Immature natural killer cell (primary cell): ENCODE data around the gene DNER. TPM values are rescaled to one million over a fixed set of nuclear protein-coding genes. Genes with fewer than 3 reads are reported as not detected.

ENCODE experiments used
- DNase-seq, 3 donors: peaks; one replicate each; pipeline ENCODE4 v3.0.0; 2022; ENCODE audit warnings: mixed read lengths in 1 of 3
- H3K27ac Mint-ChIP-seq, 6 donors: one replicate each; pipeline ENCODE4 v1.8.0; 2020; ENCODE audit warnings: mixed read lengths in 6 of 6, mild to moderate bottlenecking in 5 of 6, inconsistent platforms in 4 of 6, moderate library complexity in 3 of 6
- H3K27me3 Mint-ChIP-seq, 3 donors: one replicate each; pipeline ENCODE4 v1.8.0; 2020 to 2021; ENCODE audit warnings: low read depth in 3 of 3, mild to moderate bottlenecking in 3 of 3, mixed read lengths in 3 of 3, moderate library complexity in 3 of 3, inconsistent platforms in 1 of 3
- H3K36me3 Mint-ChIP-seq, 3 donors: one replicate each; pipeline ENCODE4 v1.8.0; 2020; ENCODE audit warnings: mixed read lengths in 3 of 3, inconsistent platforms in 2 of 3, mild to moderate bottlenecking in 2 of 3
- H3K4me1 Mint-ChIP-seq, 2 donors: one replicate each; pipeline ENCODE4 v1.8.0; 2020; ENCODE audit warnings: inconsistent platforms in 2 of 2, mild to moderate bottlenecking in 2 of 2, mixed read lengths in 2 of 2, moderate library complexity in 1 of 2
- H3K4me3 Mint-ChIP-seq, 5 donors: one replicate each; pipeline ENCODE4 v1.8.0; 2020; ENCODE audit warnings: mild to moderate bottlenecking in 5 of 5, mixed read lengths in 5 of 5, inconsistent platforms in 3 of 5, moderate library complexity in 3 of 5
- H3K9me3 Mint-ChIP-seq, 6 donors: one replicate each; pipeline ENCODE4 v1.8.0; 2020; ENCODE audit warnings: mild to moderate bottlenecking in 6 of 6, mixed read lengths in 6 of 6, inconsistent platforms in 4 of 6, moderate library complexity in 3 of 6
- polyA plus RNA-seq, 3 donors: library from polyadenylated mRNA; unstranded; fragments of 300-500 nt; fragmentation: Illumina TruSeq; gene quantifications; one replicate each; pipeline ENCODE4 v1.2.3, GENCODE V29; 2021

The DNER gene
- polyA plus RNA-seq, 3 donors from 2014 or later: not detected

DNA sequence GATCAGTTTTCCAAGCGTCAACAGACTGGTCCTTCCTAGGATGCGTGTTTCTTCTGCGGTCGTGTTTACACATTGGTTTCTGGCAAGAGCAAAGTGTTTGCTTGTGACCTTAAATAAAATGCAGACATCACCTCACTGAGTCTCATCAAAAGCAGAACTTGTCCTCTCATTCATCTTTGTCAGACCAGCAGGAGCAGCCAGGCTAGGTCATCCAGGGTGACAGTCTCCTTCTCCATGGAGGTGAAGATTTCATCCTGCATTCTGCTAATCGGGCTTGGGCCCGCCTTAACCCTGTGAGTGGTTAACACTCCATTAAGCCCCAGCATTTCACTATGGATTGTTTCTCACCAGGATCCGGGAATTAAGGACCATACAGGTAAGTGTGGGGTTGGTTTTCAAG lies 379.0 kb downstream of the DNER start:
- Mint-ChIP-seq H3K27ac (no peak overlapping the region), H3K4me1 (no peaks in the 10 kb centered on the region), H3K27me3 (peaks cover 0 to 6% (median 3%) of the 10 kb centered on the region in 3 donors), H3K4me3 (no peak overlapping the region), H3K9me3 (no peaks in the 10 kb centered on the region), H3K36me3 (no peaks in the 10 kb centered on the region)
- DNase-seq: no peak

DNA sequence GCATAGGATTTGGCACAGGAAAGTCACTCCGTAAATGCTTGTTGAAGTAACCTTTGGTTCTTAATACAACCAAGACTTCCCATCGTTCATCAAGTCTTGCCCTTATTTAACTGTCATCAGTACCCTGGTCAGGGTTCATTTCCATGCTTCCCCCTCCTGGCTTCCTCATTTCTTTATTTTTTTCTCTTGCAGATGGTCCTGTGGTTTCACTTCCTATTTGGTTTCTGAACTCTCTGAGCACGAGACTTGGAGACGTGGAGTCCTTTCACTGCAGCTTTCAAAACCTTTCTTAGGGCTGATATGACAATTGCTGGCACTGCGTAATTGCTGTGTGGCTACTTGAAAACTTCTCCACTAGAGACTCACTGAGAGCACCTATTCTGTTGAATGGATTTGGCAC lies 383.4 kb downstream of the DNER start:
- no peak overlapping the region for H3K27ac Mint-ChIP-seq
- H3K9me3 Mint-ChIP-seq: no peaks in the 10 kb centered on the region
- H3K4me3 Mint-ChIP-seq: no peak overlapping the region
- no peaks in the 10 kb centered on the region for H3K4me1 Mint-ChIP-seq
- H3K36me3 Mint-ChIP-seq: no peaks in the 10 kb centered on the region
- H3K27me3 Mint-ChIP-seq: peaks cover 0 to 3% (median 3%) of the 10 kb centered on the region in 3 donors
- DNase-seq: no peak

DNA sequence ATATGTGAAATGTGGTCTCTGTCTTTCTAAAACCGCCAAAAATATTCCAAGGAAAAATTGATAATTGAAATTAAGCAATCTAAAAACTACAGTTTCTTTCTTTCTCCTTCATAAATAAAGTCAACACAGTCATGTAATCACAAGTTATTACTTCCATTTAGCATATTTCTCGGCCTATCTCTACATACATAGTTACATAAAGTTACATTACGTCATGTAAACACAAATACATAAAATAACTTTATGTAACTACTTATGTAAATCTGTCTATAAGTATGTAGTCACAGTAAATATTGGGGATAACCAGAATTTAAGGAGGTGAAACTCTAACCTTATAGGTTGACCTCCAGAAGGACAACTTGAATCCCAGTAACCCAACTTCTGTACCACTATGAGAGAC lies 394.8 kb downstream of the DNER start:
- H3K27ac Mint-ChIP-seq: no peak overlapping the region
- peaks cover 0 to 7% (median 2%) of the 10 kb centered on the region in 6 donors for H3K9me3 Mint-ChIP-seq
- no peak for DNase-seq
- peaks cover 0 to 2% (median 0%) of the 10 kb centered on the region in 3 donors for H3K27me3 Mint-ChIP-seq
- H3K36me3 Mint-ChIP-seq: no peaks in the 10 kb centered on the region
- no peak overlapping the region for H3K4me3 Mint-ChIP-seq
- H3K4me1 Mint-ChIP-seq: no peaks in the 10 kb centered on the region

DNA sequence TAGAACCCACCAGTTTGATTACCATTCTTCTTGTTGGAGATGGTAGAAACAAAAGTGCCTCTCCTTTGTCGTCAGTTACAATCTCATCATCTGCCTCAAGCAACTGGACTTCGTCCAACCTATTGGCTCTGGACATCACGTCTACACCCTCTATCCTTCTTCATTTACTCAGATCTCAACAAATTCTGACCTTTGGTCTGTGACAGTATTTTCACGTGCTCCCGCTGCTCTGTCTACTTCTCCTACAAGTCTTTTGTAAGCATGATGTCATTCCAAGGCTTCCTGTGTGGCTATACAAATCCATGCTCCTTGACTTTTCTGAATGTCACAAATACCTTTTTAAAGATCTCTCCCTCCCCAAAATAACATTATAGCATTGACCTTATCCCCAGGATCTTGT lies 400.2 kb downstream of the DNER start:
- Mint-ChIP-seq H3K27ac (no peak overlapping the region), H3K4me1 (no peaks in the 10 kb centered on the region), H3K27me3 (peaks cover 0 to 2% (median 2%) of the 10 kb centered on the region in 3 donors), H3K9me3 (peaks cover 0 to 6% (median 3%) of the 10 kb centered on the region in 6 donors), H3K36me3 (no peaks in the 10 kb centered on the region), H3K4me3 (no peak overlapping the region)
- DNase-seq: no peak

DNA sequence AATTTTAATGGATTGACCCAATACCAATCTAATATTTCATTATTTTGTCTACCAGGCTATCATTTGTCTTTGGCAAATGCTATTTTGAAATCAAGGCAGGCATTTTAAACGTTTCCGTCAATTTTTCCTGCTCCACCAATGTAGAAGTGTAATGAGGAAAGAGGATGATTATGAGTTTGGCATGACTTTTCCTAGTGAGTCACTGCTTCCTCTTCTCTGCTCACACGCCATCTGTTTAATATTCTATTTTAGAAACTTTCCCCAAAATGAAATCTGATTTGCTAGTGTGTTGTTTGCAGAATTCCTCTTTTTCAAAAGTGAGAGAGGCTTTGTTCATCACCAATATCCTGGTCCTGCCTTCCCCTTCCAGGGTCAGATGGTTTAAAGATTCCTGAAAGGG lies 400.8 kb downstream of the DNER start:
- peaks cover 0 to 8% (median 2%) of the 10 kb centered on the region in 6 donors for H3K9me3 Mint-ChIP-seq
- peaks cover 0 to 2% (median 2%) of the 10 kb centered on the region in 3 donors for H3K27me3 Mint-ChIP-seq

More for the DNA sequence above, 400.8 kb downstream of the DNER start:
- Mint-ChIP-seq H3K4me3 (no peak overlapping the region), H3K27ac (no peak overlapping the region), H3K4me1 (no peaks in the 10 kb centered on the region), H3K36me3 (no peaks in the 10 kb centered on the region)
- DNase-seq: no peak

Other genes with a start within 250 kb of the DNER start
- gene TRIP12, start 207.5 kb upstream of the DNER start, polyA plus RNA-seq: 10 to 100 TPM; 13.5 to 69.4 (median 26.0) TPM
- gene FBXO36, start 207.9 kb upstream of the DNER start, polyA plus RNA-seq: 1 to 10 TPM in 2 of 3 donors, under 1 TPM in 1; 0.41 to 3.7 (median 1.3) TPM